WERI-Rb-1 (cell line): ENCODE measurements around the gene PARP1.

Experiments used
- DNase-seq: peaks from one replicate; pipeline ENCODE4 v3.0.0-alpha.2; 2020
- H3K27ac ChIP-seq: fragments of 250-450 bp; sonication (Bioruptor Pico); 2 replicates; pipeline ENCODE4 v1.5.1; 2020; ENCODE audit warnings: mild to moderate bottlenecking, moderate library complexity
- H3K27me3 ChIP-seq: fragments of 250-450 bp; sonication (Bioruptor Pico); 2 replicates; pipeline ENCODE4 v1.5.1; 2021; ENCODE audit warnings: mild to moderate bottlenecking, low read depth, moderate library complexity; ENCODE audit not compliant: insufficient read depth, severe bottlenecking
- H3K36me3 ChIP-seq: fragments of 250-450 bp; sonication (Bioruptor Pico); 2 replicates; pipeline ENCODE4 v1.5.1; 2020; ENCODE audit warnings: mild to moderate bottlenecking, moderate library complexity
- H3K4me3 ChIP-seq: 2 replicates; pipeline ENCODE4 v1.5.1; 2011; ENCODE audit warnings: low read depth, mild to moderate bottlenecking, control low read depth, low read length
- H3K9me3 ChIP-seq: fragments of 250-450 bp; sonication (Bioruptor Pico); 2 replicates; pipeline ENCODE4 v1.5.1; 2021; ENCODE audit warnings: mild to moderate bottlenecking, moderate library complexity; ENCODE audit not compliant: severe bottlenecking
- CTCF ChIP-seq: IDR thresholded peaks from 2 replicates; pipeline ENCODE4 v1.5.1; 2011; ENCODE audit warnings: low read depth, mild to moderate bottlenecking, control low read depth, inconsistent platforms, low read length

PARP1 gene

GRCh38 chr1:226407497-226408284 is at the start of gene PARP1:
Gene PARP1, minus strand, starts transcription at chr1:226408093. Its CDS starts 164 bp downstream, at chr1:226407929.
- DNase-seq = peak; percentile 76
- peak within 1 kb of the TSS; percentile 79 for H3K27ac ChIP-seq
- TF ChIP-seq CTCF = peak; percentile 38
- peak within 1 kb of the TSS; percentile 54 for H3K4me3 ChIP-seq
- H3K27me3 ChIP-seq = no peaks in the 10 kb centered on the region
- H3K36me3 ChIP-seq = no peaks in the 10 kb centered on the region
- H3K9me3 ChIP-seq = no peaks in the 10 kb centered on the region

- Histone ChIP-seq H3K27ac (no peak overlapping the region), H3K36me3 (no peaks in the 10 kb centered on the region), H3K4me3 (no peak overlapping the region), H3K9me3 (peaks cover 3% of the 10 kb centered on the region), H3K27me3 (no peaks in the 10 kb centered on the region)
- DNase-seq = no peak
- peak; percentile 46 for TF ChIP-seq CTCF
Observed at GRCh38 chr1:226457307-226457712, 49.4 kb upstream of the PARP1 start.

- H3K9me3 ChIP-seq = no peaks in the 10 kb centered on the region
- no peak overlapping the region for H3K4me3 ChIP-seq
- no peaks in the 10 kb centered on the region for H3K36me3 ChIP-seq
- no peak overlapping the region for H3K27ac ChIP-seq
- TF ChIP-seq CTCF = no peak
- no peaks in the 10 kb centered on the region for H3K27me3 ChIP-seq
- no peak for DNase-seq
Observed at GRCh38 chr1:226455843-226456242, 48.0 kb upstream of the PARP1 start.

GRCh38 chr1:226454349-226454748 is 46.5 kb upstream of the PARP1 start:
- H3K27me3 ChIP-seq = no peaks in the 10 kb centered on the region
- no peak for DNase-seq
- no peaks in the 10 kb centered on the region for H3K9me3 ChIP-seq
- no peak for TF ChIP-seq CTCF
- H3K4me3 ChIP-seq = no peak overlapping the region
- no peak overlapping the region for H3K27ac ChIP-seq
- no peaks in the 10 kb centered on the region for H3K36me3 ChIP-seq

- no peak for TF ChIP-seq CTCF
- Histone ChIP-seq H3K4me3 (no peak overlapping the region), H3K27ac (no peak overlapping the region), H3K27me3 (no peaks in the 10 kb centered on the region), H3K36me3 (no peaks in the 10 kb centered on the region), H3K9me3 (no peaks in the 10 kb centered on the region)
- DNase-seq = peak; percentile 27
Observed at GRCh38 chr1:226453015-226453704, 45.3 kb upstream of the PARP1 start.
